H1 (cell line): ENCODE measurements around the gene USP24. TPM values are rescaled to one million over a fixed set of nuclear protein-coding genes. Genes with fewer than 3 reads are reported as not detected.

Source experiments
- CTCF ChIA-PET: fragments of 300-600 bp; sonication (Branson Sonifier 250); formaldehyde crosslinking; loops from one replicate; lab custom pipeline; 2021; ENCODE audit not compliant: partially characterized antibody; lab: Charles Lee
- POLR2A ChIA-PET: fragments of 300-600 bp; sonication (Branson Sonifier 250); formaldehyde crosslinking; loops from one replicate; lab custom pipeline; 2021; ENCODE audit warnings: inconsistent platforms; ENCODE audit not compliant: partially characterized antibody; lab: Charles Lee
- DNase-seq, 2 experiments: peaks; one replicate each; pipeline versions ENCODE4 v3.0.0 to v3.0.0-alpha.2; 2010 to 2022; ENCODE audit warnings: low spot score in 2 of 2, low read depth in 1 of 2, mixed read lengths in 1 of 2
- FAIRE-seq: peaks from 2 replicates; lab custom pipeline; 2011; peaks lifted over from hg19 to GRCh38; lab: Jason Lieb, UNC
- H2AFZ ChIP-seq: 2 replicates; pipeline ENCODE4 v1.8.1; 2012; ENCODE audit warnings: low read length, inconsistent platforms
- H2AK5ac ChIP-seq: 2 replicates; pipeline ENCODE4 v1.6.1; 2013; ENCODE audit warnings: low read depth, low read length
- H2BK120ac ChIP-seq: replicated peaks from 2 replicates; pipeline ENCODE3; 2013; ENCODE audit warnings: low read depth, low read length, inconsistent platforms
- H2BK12ac ChIP-seq: 2 replicates; pipeline ENCODE4 v1.6.1; 2013; ENCODE audit warnings: low read depth, low read length
- H2BK15ac ChIP-seq: 2 replicates; pipeline ENCODE4 v1.6.1; 2013; ENCODE audit warnings: low read length
- H2BK20ac ChIP-seq: 2 replicates; pipeline ENCODE4 v1.6.1; 2013; ENCODE audit warnings: low read length
- H2BK5ac ChIP-seq: 2 replicates; pipeline ENCODE4 v1.6.1; 2013; ENCODE audit warnings: low read depth, low read length
- H3K14ac ChIP-seq: 2 replicates; pipeline ENCODE4 v1.6.1; 2013; ENCODE audit warnings: inconsistent platforms; ENCODE audit not compliant: insufficient read length
- H3K18ac ChIP-seq: 2 replicates; pipeline ENCODE4 v1.6.1; 2013; ENCODE audit warnings: low read length; ENCODE audit errors: extremely low read depth
- H3K23ac ChIP-seq: 2 replicates; pipeline ENCODE4 v1.6.1; 2013; ENCODE audit warnings: inconsistent platforms; ENCODE audit not compliant: insufficient read length
- H3K23me2 ChIP-seq: 2 replicates; pipeline ENCODE4 v1.6.1; 2013; ENCODE audit warnings: low read depth, low read length
- H3K27ac ChIP-seq: 2 replicates; pipeline ENCODE4 v1.6.1; 2011; ENCODE audit warnings: low read depth, low read length, inconsistent platforms
- H3K27me3 ChIP-seq, 4 experiments: replicated peaks in 1 of 4; 1 replicate in 1 of 4; 2 replicates in 3 of 4; pipeline versions ENCODE4 v1.6.1 to v1.8.1; 2011 to 2013; ENCODE audit warnings: low read length in 3 of 4, mild to moderate bottlenecking in 3 of 4, inconsistent platforms in 2 of 4, mixed read lengths in 2 of 4, moderate library complexity in 1 of 4; ENCODE audit not compliant: control insufficient read depth in 3 of 4, insufficient read depth in 3 of 4; ENCODE audit errors: extremely low read depth in 1 of 4
- H3K36me3 ChIP-seq, 4 experiments: 2 replicates each; pipeline versions ENCODE4 v1.6.1 to v1.8.1; 2011 to 2013; ENCODE audit warnings: mild to moderate bottlenecking in 4 of 4, low read length in 3 of 4, moderate library complexity in 2 of 4, control low read depth in 1 of 4, inconsistent platforms in 1 of 4; ENCODE audit not compliant: insufficient read depth in 4 of 4, control insufficient read depth in 2 of 4
- H3K4ac ChIP-seq: replicated peaks from 2 replicates; pipeline ENCODE3; 2013; ENCODE audit warnings: low read length, low read depth, mixed read lengths, inconsistent platforms; ENCODE audit not compliant: insufficient read length
- H3K4me1 ChIP-seq, 4 experiments: replicated peaks in 1 of 4; 1 replicate in 1 of 4; 2 replicates in 3 of 4; pipeline versions ENCODE4 v1.6.1 to v1.8.1; 2011 to 2013; ENCODE audit warnings: low read length in 3 of 4, inconsistent platforms in 2 of 4, mixed read lengths in 1 of 4; ENCODE audit not compliant: insufficient read depth in 4 of 4, control insufficient read depth in 3 of 4
- H3K4me2 ChIP-seq, 2 experiments: 2 replicates each; pipeline versions ENCODE4 v1.6.1 to v1.8.1; 2011 to 2013; ENCODE audit warnings: low read depth in 2 of 2, low read length in 2 of 2, control low read depth in 1 of 2, inconsistent platforms in 1 of 2, mild to moderate bottlenecking in 1 of 2; ENCODE audit not compliant: insufficient read depth in 1 of 2
- H3K4me3 ChIP-seq, 4 experiments: fragments of 200-600, 300-600 bp in 1 of 4; sonication (generic), shearing (Covaris generic), sonication (Bioruptor Twin) in 1 of 4; 2 replicates each; pipeline versions ENCODE4 v1.5.1 to v1.8.1; 2011 to 2016; ENCODE audit warnings: low read length in 4 of 4, low read depth in 3 of 4, control low read depth in 2 of 4, inconsistent platforms in 2 of 4, mild to moderate bottlenecking in 2 of 4, mixed read lengths in 1 of 4, moderate library complexity in 1 of 4; ENCODE audit not compliant: insufficient read depth in 2 of 4; ENCODE audit errors: extremely low read depth in 1 of 4
- H3K56ac ChIP-seq: replicated peaks from 2 replicates; pipeline ENCODE3; 2013; ENCODE audit warnings: low read depth, mild to moderate bottlenecking, mixed read lengths, low read length, inconsistent platforms; ENCODE audit not compliant: insufficient read length
- H3K79me1 ChIP-seq: 2 replicates; pipeline ENCODE4 v1.6.1; 2013; ENCODE audit warnings: low read depth, low read length, control low read depth
- H3K79me2 ChIP-seq, 2 experiments: 2 replicates each; pipeline versions ENCODE4 v1.6.1 to v1.8.1; 2012 to 2013; ENCODE audit warnings: low read length in 2 of 2, mild to moderate bottlenecking in 2 of 2, inconsistent platforms in 1 of 2; ENCODE audit not compliant: insufficient read depth in 2 of 2, control insufficient read depth in 1 of 2
- H3K9ac ChIP-seq, 4 experiments: replicated peaks in 1 of 4; 1 replicate in 1 of 4; 2 replicates in 3 of 4; pipeline versions ENCODE4 v1.6.1 to v1.8.1; 2011 to 2013; ENCODE audit warnings: low read depth in 3 of 4, low read length in 3 of 4, control low read depth in 2 of 4, mild to moderate bottlenecking in 2 of 4, moderate library complexity in 2 of 4, inconsistent platforms in 1 of 4; ENCODE audit errors: extremely low read depth in 1 of 4
- H3K9me3 ChIP-seq, 2 experiments: 2 replicates each; pipeline versions ENCODE4 v1.6.1 to v1.8.1; 2012 to 2013; ENCODE audit warnings: mild to moderate bottlenecking in 2 of 2, moderate library complexity in 2 of 2, control low read depth in 1 of 2, inconsistent platforms in 1 of 2, low read depth in 1 of 2, low read length in 1 of 2, mixed read lengths in 1 of 2; ENCODE audit not compliant: insufficient read depth in 2 of 2
- H4K20me1 ChIP-seq, 2 experiments: replicated peaks in 1 of 2; 2 replicates each; pipeline versions ENCODE3 to v1.8.1; 2011 to 2013; ENCODE audit warnings: inconsistent platforms in 2 of 2, low read length in 2 of 2, mild to moderate bottlenecking in 1 of 2; ENCODE audit not compliant: insufficient read depth in 2 of 2, control insufficient read depth in 1 of 2
- H4K5ac ChIP-seq: 2 replicates; pipeline ENCODE4 v1.6.1; 2013; ENCODE audit warnings: low read length, low read depth, mixed read lengths, inconsistent platforms; ENCODE audit not compliant: insufficient read length
- H4K8ac ChIP-seq: 2 replicates; pipeline ENCODE4 v1.8.0; 2013; ENCODE audit warnings: mild to moderate bottlenecking, moderate library complexity, low read length, inconsistent platforms; ENCODE audit not compliant: insufficient read depth; ENCODE audit errors: extremely low read depth
- H4K91ac ChIP-seq: replicated peaks from 2 replicates; pipeline ENCODE3; 2013; ENCODE audit warnings: low read length, mixed read lengths, inconsistent platforms; ENCODE audit not compliant: insufficient read length
- ASH2L ChIP-seq: fragments of 200-600, 300-600 bp; sonication (generic); IDR thresholded peaks from one replicate; pipeline ENCODE4 v1.7.1; 2017; ENCODE audit warnings: low read length
- ATF2 ChIP-seq: IDR thresholded peaks from 2 replicates; pipeline ENCODE4 v1.6.1; 2012; ENCODE audit warnings: low read length, inconsistent platforms
- BRCA1 ChIP-seq: IDR thresholded peaks from 2 replicates; pipeline ENCODE4 v1.6.1; 2012; ENCODE audit warnings: low read depth, low read length, improper control_type of control experiment
- CEBPB ChIP-seq: IDR thresholded peaks from 2 replicates; pipeline ENCODE4 v1.6.1; 2012; ENCODE audit warnings: low read depth, low read length
- CTBP2 ChIP-seq: IDR thresholded peaks from 2 replicates; pipeline ENCODE4 v1.7.0; 2011; ENCODE audit warnings: borderline replicate concordance, mild to moderate bottlenecking, moderate library complexity, mixed read lengths, low read length; ENCODE audit not compliant: insufficient read depth, insufficient read length
- FOSL1 ChIP-seq: IDR thresholded peaks from 2 replicates; pipeline ENCODE4 v1.6.1; 2011; ENCODE audit warnings: mild to moderate bottlenecking, low read depth, low read length, moderate library complexity; ENCODE audit not compliant: insufficient read depth
- POLR2A ChIP-seq, 2 experiments: IDR thresholded peaks; 1 replicate in 1 of 2; 2 replicates in 1 of 2; pipeline ENCODE4 v1.6.1; 2011; ENCODE audit warnings: low read depth in 2 of 2, low read length in 2 of 2, mild to moderate bottlenecking in 2 of 2; ENCODE audit errors: control extremely low read depth in 1 of 2
- POU5F1 ChIP-seq: IDR thresholded peaks from 2 replicates; pipeline ENCODE4 v1.6.1; 2011; ENCODE audit warnings: low read depth, mild to moderate bottlenecking, low read length, moderate library complexity
- RBBP5 ChIP-seq: IDR thresholded peaks from 2 replicates; pipeline ENCODE4 v1.7.1; 2012; ENCODE audit warnings: low read depth, mild to moderate bottlenecking, inconsistent platforms, low read length, moderate library complexity, borderline replicate concordance
- RFX5 ChIP-seq: IDR thresholded peaks from 2 replicates; pipeline ENCODE4 v1.6.1; 2011; ENCODE audit warnings: low read depth, low read length, improper control_type of control experiment, borderline replicate concordance
- RNF2 ChIP-seq: fragments of 200-900, 300-1000 bp; sonication (generic); IDR thresholded peaks from 2 replicates; pipeline ENCODE4 v1.7.1; 2016; ENCODE audit warnings: borderline replicate concordance, low read depth, mild to moderate bottlenecking, antibody characterized with exemption, low read length; ENCODE audit not compliant: poor library complexity, severe bottlenecking; ENCODE audit errors: missing control alignments
- SP2 ChIP-seq: IDR thresholded peaks from 2 replicates; pipeline ENCODE4 v1.6.1; 2012; ENCODE audit warnings: mild to moderate bottlenecking, low read length, inconsistent platforms
- WGBS, 2 experiments: shearing (Covaris generic) in 1 of 2; methylation state at CpG; one replicate each; pipeline versions ENCODE4 v1.1.6 to v1.1.7; 2013 to 2015; ENCODE audit warnings: low lambda C conversion rate in 2 of 2, mixed read lengths in 2 of 2, inconsistent platforms in 1 of 2, low coverage in 1 of 2, missing lambda C conversion rate in 1 of 2; ENCODE audit not compliant: insufficient replicate concordance in 2 of 2, insufficient coverage in 1 of 2, insufficient read length in 1 of 2; ENCODE audit errors: extremely low coverage in 1 of 2, missing lambda C conversion rate in 1 of 2; 5-methylcytosine and 5-hydroxymethylcytosine counted together
- polyA plus RNA-seq, 7 experiments: library from polyadenylated mRNA; depleted of rRNA in 3 of 7; stranded (reverse) in 5 of 7; unstranded in 2 of 7; fragments of >200 nt in 5 of 7; fragments of 200-250 nt in 2 of 7; gene quantifications; 1 replicate in 5 of 7; 2 replicates in 1 of 7; 4 replicates in 1 of 7; pipeline versions ENCODE4 v1.2.1 to v1.2.3, GENCODE V29; 2011 to 2013; ENCODE audit warnings: missing spikeins in 2 of 7, mixed read lengths in 2 of 7
- total RNA-seq: library from RNA; stranded (reverse); fragmentation: NEBNext Ultra II Directional; extraction: Animal tissue kit (Norgen Biotek cat#: 25700); gene quantifications from 2 replicates; pipeline ENCODE4 v1.2.1, GENCODE V29; 2021

The USP24 gene
- total and polyA plus RNA-seq, 2 of the 8 experiments (the other 6 are each of a cell fraction or from before 2014, with no cell fraction given) = 11.1 to 34.6 TPM

GRCh38 chr1:55141295-55141893 lies 73.8 kb downstream of the USP24 start:
- DNase-seq = no peak
- TF ChIP-seq ASH2L = no peak
- no peak for TF ChIP-seq POLR2A (IDR thresholded peaks at IDR 0.05; ENCODE audit: control extremely low read depth in 1 of 2, low read depth in 2 of 2, low read length in 2 of 2)
- TF ChIP-seq ATF2 = no peak
- TF ChIP-seq RBBP5 = no peak
- no peak for TF ChIP-seq BRCA1
- no peak for TF ChIP-seq SP2
- TF ChIP-seq RNF2 = no peak
- no peak for TF ChIP-seq CEBPB
- TF ChIP-seq CTBP2 = no peak
- TF ChIP-seq FOSL1 = no peak
- no peak for TF ChIP-seq POU5F1
- no peak for TF ChIP-seq RFX5

More at GRCh38 chr1:55141295-55141893, 73.8 kb downstream of the USP24 start:
- H4K5ac ChIP-seq = no peak overlapping the region
- no peak overlapping the region for H2AFZ ChIP-seq
- no peak overlapping the region for H2BK20ac ChIP-seq
- H2BK120ac ChIP-seq = no peak overlapping the region
- FAIRE-seq = no peak
- no peak overlapping the region for H3K9ac ChIP-seq
- H3K9me3 ChIP-seq = no peaks in the 10 kb centered on the region
- H3K27me3 ChIP-seq = no peaks in the 10 kb centered on the region
- no peak overlapping the region for H3K23ac ChIP-seq
- no peak overlapping the region for H2BK15ac ChIP-seq
- H3K36me3 ChIP-seq = peaks cover 5 to 55% (median 36%) of the 10 kb centered on the region in 4 experiments; a peak in 7 of 8 replicates
- H3K56ac ChIP-seq = no peak overlapping the region
- H2BK12ac ChIP-seq = no peak overlapping the region
- H3K4me2 ChIP-seq = no peak overlapping the region
- H3K27ac ChIP-seq = no peak overlapping the region
- H2AK5ac ChIP-seq = no peak overlapping the region
- H3K79me1 ChIP-seq = no peaks in the 10 kb centered on the region
- H2BK5ac ChIP-seq = no peak overlapping the region
- ChIA-PET CTCF (interaction anchor here (0.8 to 9.7 kb wide), 5 partner anchors 12 to 135 kb away, joined by 3 to 148 read pairs (median 10); no protein-coding TSS in a partner anchor), POLR2A (no interaction called here)
- no peak overlapping the region; the same call in 1 of the 2 replicates for H4K8ac ChIP-seq
- H4K20me1 ChIP-seq = peaks cover 1% of the 10 kb centered on the region in 2 experiments
- H4K91ac ChIP-seq = no peak overlapping the region
- WGBS, 2 experiments = 95% methylated on average over 1 of the region's 1 CpG; no CpG with 5 or more reads in 1 of the 2 experiments
- no peaks in the 10 kb centered on the region for H3K23me2 ChIP-seq
- no peak overlapping the region for H3K14ac ChIP-seq
- H3K18ac ChIP-seq = no peak overlapping the region
- H3K4ac ChIP-seq = no peak overlapping the region
- no peaks in the 10 kb centered on the region for H3K4me1 ChIP-seq
- no peak overlapping the region for H3K4me3 ChIP-seq
- H3K79me2 ChIP-seq = no peaks in the 10 kb centered on the region
